ENCODE measurements around the gene RASAL2.

DNA sequence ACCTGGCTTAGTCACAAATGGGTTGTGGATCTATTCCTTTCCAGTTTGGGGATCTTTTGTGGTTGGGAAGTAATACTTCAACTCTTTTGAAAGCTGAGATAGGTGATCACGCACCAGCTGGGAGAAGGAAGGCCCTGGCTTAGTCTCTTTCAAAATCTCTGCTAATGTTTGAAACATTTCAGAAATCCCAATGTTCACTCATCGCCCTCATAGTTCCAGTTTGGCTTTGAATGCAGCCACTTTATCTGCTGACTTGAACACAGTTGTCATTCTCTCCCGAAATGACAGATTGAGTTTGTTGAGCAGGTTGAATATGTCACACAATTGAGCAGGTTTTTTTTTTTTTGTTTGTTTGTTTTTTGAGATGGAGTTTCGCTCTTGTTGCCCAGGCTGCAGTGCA, 24.6 kb downstream of the RASAL2 start:
- TF ChIP-seq, protein P1, sequence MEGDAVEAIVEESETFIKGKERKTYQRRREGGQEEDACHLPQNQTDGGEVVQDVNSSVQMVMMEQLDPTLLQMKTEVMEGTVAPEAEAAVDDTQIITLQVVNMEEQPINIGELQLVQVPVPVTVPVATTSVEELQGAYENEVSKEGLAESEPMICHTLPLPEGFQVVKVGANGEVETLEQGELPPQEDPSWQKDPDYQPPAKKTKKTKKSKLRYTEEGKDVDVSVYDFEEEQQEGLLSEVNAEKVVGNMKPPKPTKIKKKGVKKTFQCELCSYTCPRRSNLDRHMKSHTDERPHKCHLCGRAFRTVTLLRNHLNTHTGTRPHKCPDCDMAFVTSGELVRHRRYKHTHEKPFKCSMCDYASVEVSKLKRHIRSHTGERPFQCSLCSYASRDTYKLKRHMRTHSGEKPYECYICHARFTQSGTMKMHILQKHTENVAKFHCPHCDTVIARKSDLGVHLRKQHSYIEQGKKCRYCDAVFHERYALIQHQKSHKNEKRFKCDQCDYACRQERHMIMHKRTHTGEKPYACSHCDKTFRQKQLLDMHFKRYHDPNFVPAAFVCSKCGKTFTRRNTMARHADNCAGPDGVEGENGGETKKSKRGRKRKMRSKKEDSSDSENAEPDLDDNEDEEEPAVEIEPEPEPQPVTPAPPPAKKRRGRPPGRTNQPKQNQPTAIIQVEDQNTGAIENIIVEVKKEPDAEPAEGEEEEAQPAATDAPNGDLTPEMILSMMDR (IDR thresholded peaks at IDR 0.05) = no peak
- no peak for TF ChIP-seq POLR2A (IDR thresholded peaks at IDR 0.05)
